SK-N-SH treated with all-trans-retinoic acid at 6 μM for 48 hours (cell line): Measurements from ENCODE around the gene DGKZ.

Experiments used
- PATZ1 ChIP-seq: fragments of 250-450 bp; sonication (Bioruptor Pico); IDR thresholded peaks from 2 replicates; pipeline ENCODE4 v1.8.0; 2020; ENCODE audit warnings: mild to moderate bottlenecking, moderate library complexity, borderline replicate concordance
- PPARA ChIP-seq: fragments of 250-450 bp; sonication (Bioruptor Pico); IDR thresholded peaks from 2 replicates; pipeline ENCODE4 v1.5.0; 2020; ENCODE audit warnings: mild to moderate bottlenecking, borderline replicate concordance
- SNAI2 ChIP-seq: fragments of 250-450 bp; sonication (Bioruptor Pico); IDR thresholded peaks from 2 replicates; pipeline ENCODE4 v1.5.0; 2020; ENCODE audit warnings: mild to moderate bottlenecking, moderate library complexity
- TSHZ2 ChIP-seq: fragments of 250-450 bp; sonication (Bioruptor Pico); IDR thresholded peaks from 2 replicates; pipeline ENCODE4 v1.5.0; 2020; ENCODE audit warnings: mild to moderate bottlenecking, moderate library complexity
- ZC3H10 ChIP-seq: fragments of 250-450 bp; sonication (Bioruptor Pico); IDR thresholded peaks from 2 replicates; pipeline ENCODE4 v1.5.1; 2021; ENCODE audit warnings: mild to moderate bottlenecking, moderate library complexity
- ZFP30 ChIP-seq: fragments of 450-650 bp; formaldehyde crosslinking; IDR thresholded peaks from 2 replicates; pipeline ENCODE4 v1.5.0; 2022; ENCODE audit warnings: mild to moderate bottlenecking, moderate library complexity

GRCh38 chr11:46364791-46365190, 17.5 kb downstream of the DGKZ start:
- TF ChIP-seq PATZ1 (CRISPR knock-in tag) (no peak), TSHZ2 (no peak), PPARA (CRISPR knock-in tag) (no peak), SNAI2 (CRISPR knock-in tag) (no peak), ZC3H10 (no peak), ZFP30 (no peak)
